ENCODE measurements around the gene TRIP11.

TRIP11 gene

GRCh38 chr14:91953170-91953985, 86.5 kb downstream of the TRIP11 start:
- no peak for DNase-seq

- peak; percentile 37 for DNase-seq
These were observed 92.2 kb downstream of the TRIP11 start, which contains the start of gene FBLN5 for GRCh38 chr14:91947475-91948184. FBLN5 (minus strand) TSS chr14:91947694; CDS start chr14:91947229, 465 bp downstream.

DNA sequence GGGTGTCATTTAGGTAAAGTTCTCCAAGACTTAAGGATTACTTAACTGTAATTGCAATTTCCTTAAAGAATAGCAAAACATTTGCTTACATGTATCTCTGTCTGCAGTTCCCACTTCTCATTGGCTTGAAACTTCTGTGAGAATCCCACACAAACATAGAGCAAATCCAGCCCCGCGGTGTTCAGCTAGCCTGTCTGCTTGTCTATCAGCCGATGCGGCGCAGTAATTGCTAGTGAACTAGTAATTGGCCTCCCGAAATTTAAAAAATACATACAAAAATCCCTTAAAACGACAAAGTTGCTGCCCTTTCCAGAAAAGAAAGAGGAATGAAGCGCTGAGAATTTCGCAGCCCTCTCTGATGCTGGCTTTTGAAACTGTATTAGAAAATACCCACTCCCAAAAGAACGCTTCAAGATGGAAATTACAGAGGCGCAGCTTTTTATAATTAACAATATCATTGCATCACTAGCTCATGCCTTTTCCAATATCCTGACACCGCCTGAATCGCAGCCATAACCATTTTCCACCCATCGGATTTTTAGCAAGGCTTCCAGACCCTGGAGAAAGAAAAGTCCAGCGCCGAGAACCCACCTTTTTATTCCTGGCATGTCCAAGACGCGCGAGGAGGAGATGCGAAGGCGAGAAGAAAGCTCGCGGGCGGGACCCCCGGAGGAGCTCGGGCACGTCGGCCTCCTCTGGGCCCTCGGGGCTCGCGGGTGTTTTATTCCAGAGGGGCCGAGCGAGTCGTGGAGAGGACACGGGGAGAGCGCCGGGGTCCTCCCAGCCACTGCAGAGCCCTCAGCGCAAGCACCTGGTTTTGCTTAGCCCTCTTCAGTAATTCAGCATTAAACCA, 93.0 kb downstream of the TRIP11 start:
- DNase-seq = no peak

DNA sequence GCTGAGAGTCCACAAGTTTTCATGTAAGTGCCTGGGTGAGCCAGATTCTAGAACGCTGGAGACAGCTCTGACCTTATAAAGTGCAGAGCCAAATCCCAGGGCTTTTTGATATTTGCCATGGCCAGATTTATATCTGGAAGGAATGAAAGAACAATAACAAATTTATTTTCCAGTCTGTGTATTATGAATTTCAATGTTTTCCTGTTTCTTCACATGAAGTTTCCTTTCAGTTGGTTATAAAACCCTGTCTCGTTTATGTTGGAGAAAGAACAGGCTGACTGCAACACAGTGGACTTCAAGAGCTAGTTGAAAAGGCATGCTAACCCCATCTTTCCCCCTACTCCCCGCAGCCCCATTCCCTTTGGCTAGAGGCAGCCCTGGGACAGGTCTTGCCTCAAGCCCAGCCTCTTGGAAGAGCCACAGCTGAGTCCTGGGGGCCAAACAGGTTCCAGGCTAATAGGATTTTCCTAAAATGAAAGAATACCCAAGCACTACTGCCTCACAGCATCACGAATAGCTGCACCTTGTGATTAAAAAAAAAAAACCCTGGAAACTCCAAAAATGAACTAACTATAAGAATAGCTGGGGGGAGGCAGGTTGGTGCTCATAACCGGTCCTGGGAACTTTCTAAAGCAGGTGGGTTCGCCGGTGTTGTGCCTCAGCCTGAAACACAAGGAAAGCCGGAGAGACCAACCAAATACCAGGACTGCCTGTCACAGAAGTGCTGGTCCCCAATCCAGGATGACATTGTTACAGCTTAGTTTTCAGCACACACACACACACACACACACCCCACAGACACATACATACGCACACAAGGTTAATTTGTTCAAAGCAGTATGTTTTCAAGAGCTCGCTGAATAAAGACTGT, 93.9 kb downstream of the TRIP11 start:
- DNase-seq = no peak

GRCh38 chr14:91942946-91943345, 96.9 kb downstream of the TRIP11 start:
- no peak for DNase-seq

- no peak for DNase-seq
These were observed 97.7 kb downstream of the TRIP11 start for GRCh38 chr14:91942128-91942527.

- no peak for DNase-seq
These were observed 99.7 kb downstream of the TRIP11 start for GRCh38 chr14:91940209-91940608.

DNA sequence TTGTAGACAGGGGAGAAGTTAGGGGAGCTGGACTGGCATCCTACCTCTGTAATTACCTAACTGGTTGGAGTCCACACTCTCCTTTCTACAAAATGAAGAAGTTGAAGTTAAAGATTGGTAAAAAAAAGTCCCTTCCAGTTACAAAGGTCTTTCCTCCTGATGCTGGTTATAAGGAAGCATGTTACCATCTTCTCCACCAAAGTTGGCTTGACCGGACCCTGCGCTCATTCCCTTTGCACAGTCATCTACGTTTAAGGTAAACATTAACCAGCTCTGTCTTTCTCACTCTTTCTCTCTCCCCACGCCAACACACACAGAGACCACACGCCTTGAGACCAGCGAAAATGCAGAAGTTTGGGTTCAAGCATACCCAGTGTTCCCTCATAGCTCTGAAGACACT, 104.3 kb downstream of the TRIP11 start:
- DNase-seq = no peak

GRCh38 chr14:91934554-91935285, 105.1 kb downstream of the TRIP11 start:
- no peak for DNase-seq

- no peak for DNase-seq
These were observed 108.3 kb downstream of the TRIP11 start for GRCh38 chr14:91931478-91932088.

- DNase-seq = no peak
These were observed 110.2 kb downstream of the TRIP11 start for GRCh38 chr14:91929700-91930099.

GRCh38 chr14:91927800-91928199, 112.1 kb downstream of the TRIP11 start:
- no peak for DNase-seq

DNA sequence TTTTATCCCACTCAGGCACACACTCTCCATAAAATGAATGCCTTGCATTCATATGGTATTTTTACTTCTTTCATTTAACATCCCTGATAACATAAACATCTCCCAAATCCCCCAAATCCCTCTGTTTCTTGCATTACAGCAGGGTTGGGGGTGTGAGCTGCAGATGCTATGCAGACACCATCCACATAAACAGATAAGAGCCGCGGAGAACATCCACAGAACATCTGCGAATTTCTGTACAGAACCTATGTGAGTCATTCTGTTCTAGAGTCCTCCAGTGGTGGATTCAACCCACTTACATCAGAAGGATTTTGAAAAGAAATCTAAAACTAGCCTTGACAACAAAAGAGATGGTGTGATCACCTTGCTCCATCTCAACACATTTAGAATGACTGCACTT, 112.7 kb downstream of the TRIP11 start:
- DNase-seq = no peak

- no peak for DNase-seq
These were observed 113.5 kb downstream of the TRIP11 start for GRCh38 chr14:91926131-91926890.

DNA sequence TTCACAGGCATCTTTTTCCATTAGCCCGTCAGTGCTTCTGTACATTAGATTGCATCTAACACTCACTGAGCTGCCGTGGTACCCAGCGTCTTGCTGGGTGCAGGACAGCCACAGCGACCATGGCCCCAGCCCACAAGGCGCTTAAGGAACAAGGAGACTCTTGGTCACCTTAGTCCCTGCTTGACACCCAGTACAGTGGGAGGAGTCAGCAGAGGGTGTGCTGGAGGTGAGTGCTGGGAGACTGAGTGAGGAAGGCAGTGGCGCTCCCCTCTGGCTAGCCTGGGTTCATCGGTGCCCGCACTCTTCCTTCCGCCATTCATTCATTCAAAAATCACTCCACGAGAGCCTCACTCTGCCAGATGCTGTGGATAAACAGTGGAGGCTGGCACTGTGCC, 114.1 kb downstream of the TRIP11 start:
- DNase-seq = no peak

DNA sequence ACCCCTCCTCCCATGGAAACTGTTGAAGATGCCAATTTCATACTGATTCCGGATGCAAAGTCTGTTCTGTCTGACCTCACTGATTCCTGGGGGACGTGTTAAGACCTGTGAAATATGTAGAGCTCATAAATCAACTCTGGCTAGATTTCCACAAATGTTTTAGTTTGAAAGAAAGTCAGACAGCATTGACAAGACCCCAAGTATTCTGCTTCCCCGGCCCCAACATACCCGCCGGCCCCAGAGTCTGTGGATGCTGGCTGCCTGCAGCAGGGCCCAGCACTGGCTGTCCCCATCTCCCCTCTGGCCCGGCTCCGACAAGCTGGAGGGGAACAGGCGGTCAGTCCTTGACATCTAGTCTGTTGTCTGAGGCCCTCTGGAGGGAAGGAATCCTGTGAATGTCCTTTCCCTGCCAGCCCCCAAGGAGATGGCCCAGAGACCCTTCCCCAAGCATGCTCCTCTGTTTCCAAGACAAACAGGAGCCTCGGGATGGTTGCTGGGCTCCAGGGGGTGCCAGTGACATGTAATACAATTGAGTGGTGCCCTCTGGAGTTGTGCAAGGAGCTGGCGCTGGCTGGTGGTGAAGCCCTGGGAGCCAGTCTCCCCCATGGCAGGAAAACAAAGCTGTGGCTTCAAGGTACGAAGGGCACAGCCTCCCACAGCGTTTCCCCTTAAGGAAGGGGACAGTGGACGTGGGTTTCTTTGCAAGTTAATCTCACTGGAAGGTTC, 114.7 kb downstream of the TRIP11 start:
- no peak for DNase-seq

DNA sequence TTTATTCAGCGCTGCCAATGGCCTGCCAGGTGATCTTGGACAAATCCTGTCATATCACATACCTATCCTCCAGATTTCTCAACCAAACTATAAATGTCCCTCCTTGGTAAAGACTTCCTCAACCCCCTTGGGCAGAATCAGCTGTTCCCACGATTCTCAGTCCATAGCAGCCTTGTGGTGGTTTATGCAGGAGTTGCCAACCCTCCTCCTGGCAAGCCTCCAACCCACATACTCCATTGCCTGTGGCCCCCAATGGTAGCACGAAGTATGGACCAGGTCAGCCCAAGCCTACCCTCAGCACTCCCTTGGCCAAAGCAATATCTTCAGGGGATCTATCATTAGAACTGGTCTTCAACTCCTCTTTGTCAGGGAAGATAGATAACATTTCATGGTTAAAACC, 119.3 kb downstream of the TRIP11 start:
- DNase-seq = no peak

DNA sequence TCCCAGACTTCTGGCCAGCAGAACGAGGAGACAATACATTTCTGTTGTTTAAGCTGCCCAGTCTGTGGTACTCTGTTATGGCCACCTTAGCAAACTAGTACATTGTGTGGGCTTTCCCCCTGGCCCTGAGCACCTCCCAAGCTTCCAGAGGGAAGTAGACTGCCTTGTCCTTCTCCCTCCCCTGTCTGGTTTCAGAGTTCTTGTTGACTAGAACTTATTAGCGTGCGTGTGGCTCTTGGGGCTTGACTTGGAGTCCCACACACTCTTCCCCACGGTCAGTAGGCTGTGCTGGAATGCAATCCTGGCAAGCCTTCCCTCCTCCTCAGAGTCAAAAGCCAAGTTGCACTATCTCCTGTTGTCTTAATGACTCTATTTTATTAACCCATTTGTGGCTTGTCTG, 120.0 kb downstream of the TRIP11 start:
- no peak for DNase-seq

DNA sequence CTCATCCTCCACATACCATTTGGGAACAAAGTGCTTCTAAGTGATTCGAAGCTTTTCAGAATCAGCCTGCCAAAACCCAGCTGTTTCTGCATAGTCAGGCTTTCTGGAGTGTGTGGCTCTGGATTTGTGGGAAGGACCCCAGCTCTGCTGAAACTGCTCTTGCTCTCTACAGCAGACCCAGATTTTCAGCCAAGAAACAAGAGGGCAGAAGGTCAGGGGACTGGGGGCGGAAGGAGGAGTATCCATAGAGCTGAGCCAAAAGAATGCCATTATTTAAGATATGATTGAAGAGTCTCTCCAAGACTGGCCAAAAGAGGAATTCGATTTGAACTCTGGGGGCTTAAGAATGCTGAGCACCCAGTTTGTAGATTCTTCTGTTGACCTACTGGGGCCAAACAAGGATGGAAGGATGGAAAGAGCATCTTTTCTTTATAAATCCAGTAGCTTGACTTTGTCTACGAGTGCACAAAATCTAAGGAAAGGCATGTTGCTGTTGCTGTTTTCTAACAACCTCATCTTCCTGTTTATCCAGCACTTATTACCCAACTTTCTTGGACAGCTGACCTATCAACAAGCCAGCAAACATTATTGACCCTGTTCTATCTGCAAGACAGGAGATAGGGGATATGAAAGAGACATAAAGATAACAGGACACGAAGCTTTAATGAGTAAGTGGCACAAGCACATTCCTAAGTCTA, 121.5 kb downstream of the TRIP11 start:
- no peak for DNase-seq

Measured in stimulated activated CD4-positive, alpha-beta T cell treated with anti-CD3 and anti-CD28 coated beads, Interleukin-4, amount 100 ng/mL, for 24 hours (primary cell).